HG03439 (cell line): ENCODE data around the gene SHROOM4.

Source experiments
- ATAC-seq: cut with Tn5 transposase; IDR thresholded peaks from one replicate; pipeline ENCODE4 v1.9.1; 2021; ENCODE audit warnings: mild to moderate bottlenecking, moderate library complexity; ENCODE audit not compliant: unreplicated experiment

SHROOM4 gene

GRCh38 chrX:50712777-50713176 lies 101.2 kb downstream of the SHROOM4 start:
- ATAC-seq, result no peak

DNA sequence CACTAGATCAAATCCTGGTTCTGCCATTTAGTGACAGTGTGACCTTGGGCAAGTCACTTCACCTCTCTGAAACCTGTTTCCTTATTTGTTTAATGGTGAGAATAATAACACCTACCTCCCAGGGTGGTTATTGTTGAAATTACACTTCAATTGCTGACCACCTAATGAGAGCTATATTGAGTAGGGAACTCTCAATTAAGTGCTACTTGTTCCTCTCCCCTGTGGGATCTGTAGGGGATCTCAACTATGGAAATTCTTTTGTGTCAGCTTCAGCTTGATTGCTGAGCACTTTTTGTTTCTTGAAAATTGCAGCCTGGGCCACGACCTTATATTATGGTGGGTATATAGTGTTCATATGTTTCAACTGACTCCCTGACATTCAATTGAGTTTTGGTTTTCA lies 102.1 kb downstream of the SHROOM4 start:
- ATAC-seq, result no peak

DNA sequence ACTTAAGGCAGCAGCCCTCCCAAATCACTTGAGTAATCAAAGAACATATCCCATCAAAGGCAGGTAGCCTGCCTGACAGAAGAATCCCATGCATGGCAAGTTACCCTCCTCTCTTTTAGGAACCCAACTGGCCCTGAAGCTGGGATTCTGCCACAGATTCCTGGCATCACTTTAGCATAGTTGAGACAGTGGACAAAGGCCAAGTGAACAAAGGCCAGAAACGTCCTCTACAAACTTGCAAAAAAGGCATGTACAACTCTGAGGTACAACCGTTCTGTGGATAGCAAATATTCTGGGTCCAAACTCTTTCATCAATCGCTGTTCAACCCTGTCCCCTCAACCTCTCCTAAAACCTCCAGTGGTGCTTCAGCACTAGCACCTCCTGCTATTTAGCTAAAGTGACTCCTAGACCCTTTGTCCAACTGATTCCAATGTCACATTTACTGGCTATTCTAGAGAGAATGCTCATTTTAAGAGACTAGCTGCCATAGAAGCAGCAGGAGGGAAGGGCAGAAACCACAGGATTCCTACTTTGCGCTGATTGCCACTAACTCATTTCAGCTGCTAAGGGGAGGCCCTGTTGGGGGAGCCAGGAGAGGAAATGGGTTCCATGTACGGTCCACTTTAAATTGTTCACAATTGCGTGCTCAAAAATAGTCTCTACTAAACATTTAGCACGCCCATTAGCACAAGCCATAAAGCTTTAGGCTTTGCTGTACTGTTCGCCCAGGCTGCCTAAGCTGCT lies 105.9 kb downstream of the SHROOM4 start:
- ATAC-seq, result no peak

DNA sequence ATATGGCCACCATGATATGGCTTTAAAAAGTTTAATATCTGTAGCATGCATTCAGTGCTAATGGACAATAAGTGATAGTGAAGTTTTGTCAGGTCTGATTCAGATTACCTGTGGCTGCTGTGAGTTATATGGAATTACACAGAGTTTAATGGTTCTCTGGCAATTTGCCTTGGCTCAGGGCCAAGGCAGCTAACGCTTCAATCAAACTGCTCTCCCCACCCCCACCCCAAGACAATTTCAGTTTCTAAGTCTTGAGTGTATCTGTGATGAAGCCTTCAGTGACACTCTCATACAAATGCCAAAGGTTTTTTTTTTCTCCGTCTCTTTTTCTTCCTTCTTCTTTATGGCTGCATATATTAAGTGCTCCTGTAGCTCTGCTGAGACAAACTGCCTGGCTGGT lies 106.6 kb downstream of the SHROOM4 start:
- no peak for ATAC-seq

- ATAC-seq, result no peak
Measured at GRCh38 chrX:50705042-50705441, 109.0 kb downstream of the SHROOM4 start.

GRCh38 chrX:50704360-50704759 lies 109.6 kb downstream of the SHROOM4 start:
- ATAC-seq, result no peak

- ATAC-seq, result no peak
Measured at GRCh38 chrX:50700921-50701320, 113.1 kb downstream of the SHROOM4 start.

GRCh38 chrX:50698944-50699343 lies 115.0 kb downstream of the SHROOM4 start:
- no peak for ATAC-seq

DNA sequence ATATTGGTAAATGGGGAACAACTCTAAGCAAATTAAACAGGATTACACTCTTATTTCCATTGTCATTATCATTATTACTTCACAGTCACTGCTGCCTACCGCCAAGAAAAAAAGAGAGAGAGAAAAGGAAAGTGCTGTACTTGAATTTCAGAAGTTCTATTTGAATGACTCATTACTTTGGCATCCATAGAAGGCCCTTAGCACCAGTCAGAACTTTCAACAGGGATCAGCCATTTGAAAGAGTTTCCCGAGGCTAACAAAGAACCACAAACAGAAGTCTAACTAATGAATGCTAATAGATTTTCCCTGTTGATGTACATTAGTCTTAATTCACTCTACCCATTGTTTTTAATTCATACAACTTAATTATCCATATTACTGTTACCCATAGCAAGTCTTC lies 116.3 kb downstream of the SHROOM4 start:
- ATAC-seq, result no peak

DNA sequence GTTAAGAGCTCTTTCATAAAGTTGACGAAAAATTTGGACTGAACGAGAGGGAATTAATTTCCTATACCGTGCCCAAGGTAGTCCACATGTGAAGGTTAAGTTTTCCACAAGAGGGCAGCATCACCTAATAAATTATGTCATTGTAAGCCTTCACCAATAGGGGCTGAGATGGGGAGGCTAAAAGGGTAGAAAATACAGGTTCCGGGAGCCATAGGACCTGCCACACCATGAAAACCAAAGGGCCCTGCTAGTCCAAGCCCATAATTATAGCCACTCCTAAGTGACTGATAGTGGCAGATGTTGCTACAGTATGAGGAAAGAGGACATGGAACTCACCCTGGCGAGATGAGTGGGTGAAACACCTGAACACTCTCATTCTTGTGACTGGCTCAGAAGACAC lies 122.2 kb downstream of the SHROOM4 start:
- ATAC-seq, result peak; percentile 77

DNA sequence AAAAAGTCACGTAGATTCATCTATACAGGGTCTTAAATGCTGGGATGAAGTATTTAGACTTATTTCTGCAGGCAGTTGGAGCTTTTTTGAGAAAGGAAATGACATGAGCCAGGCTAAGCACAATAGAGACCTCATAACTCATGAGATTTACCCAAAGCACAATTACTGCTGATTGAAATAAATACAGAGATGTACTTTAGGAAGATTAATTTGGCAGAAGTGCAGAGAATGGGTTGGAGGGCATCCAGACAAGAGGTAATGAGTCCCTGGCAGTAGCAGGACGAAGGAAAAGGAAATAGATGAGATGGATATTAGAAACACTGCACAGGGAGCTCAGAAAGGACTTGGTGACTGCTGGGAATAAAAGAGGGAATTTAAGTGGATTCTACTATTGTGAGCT lies 129.1 kb downstream of the SHROOM4 start:
- no peak for ATAC-seq

DNA sequence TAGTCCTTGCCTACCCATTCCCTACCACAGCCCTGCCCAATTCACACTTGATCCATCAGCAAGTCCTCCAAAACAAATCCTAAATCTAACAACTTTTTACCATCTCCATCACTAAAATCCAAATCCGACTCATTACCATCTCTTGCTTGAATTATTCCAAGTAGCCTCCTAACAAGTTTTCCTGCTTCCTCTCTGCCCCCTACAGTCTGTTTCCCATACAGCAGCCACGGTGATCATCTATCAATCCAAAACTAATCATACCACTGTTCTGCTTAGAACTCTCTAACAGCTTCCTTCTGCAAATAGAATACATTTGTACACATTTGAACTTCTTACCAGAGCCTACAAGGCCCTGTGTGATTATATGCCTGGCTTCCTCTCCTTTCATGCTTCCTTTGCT lies 133.0 kb downstream of the SHROOM4 start:
- ATAC-seq, result no peak

- no peak for ATAC-seq
Measured at GRCh38 chrX:50677789-50678188, 136.2 kb downstream of the SHROOM4 start.

GRCh38 chrX:50671661-50672060 lies 142.3 kb downstream of the SHROOM4 start:
- ATAC-seq, result no peak

GRCh38 chrX:50668860-50669259 lies 145.1 kb downstream of the SHROOM4 start:
- ATAC-seq, result no peak

DNA sequence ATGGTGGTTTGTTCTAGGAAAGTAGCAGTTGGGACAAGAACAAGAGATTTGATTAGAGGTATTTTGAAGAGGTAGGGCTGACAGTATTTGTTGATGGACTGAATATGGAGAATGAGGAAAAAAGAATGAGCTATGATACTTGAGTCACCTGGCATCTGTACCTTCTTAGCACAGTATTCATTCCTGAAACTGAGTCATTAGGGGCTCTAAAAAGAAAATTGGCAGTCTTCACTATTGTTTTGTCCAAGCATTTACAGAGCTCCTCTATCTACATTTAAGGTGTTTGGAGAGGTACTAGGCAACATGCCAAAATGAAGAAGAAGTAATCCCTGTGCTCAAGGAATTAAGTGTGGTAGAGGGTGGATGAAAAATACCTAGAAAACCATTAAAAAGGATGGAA lies 165.8 kb downstream of the SHROOM4 start:
- ATAC-seq, result no peak

GRCh38 chrX:50644496-50644895 lies 169.5 kb downstream of the SHROOM4 start:
- ATAC-seq, result no peak

DNA sequence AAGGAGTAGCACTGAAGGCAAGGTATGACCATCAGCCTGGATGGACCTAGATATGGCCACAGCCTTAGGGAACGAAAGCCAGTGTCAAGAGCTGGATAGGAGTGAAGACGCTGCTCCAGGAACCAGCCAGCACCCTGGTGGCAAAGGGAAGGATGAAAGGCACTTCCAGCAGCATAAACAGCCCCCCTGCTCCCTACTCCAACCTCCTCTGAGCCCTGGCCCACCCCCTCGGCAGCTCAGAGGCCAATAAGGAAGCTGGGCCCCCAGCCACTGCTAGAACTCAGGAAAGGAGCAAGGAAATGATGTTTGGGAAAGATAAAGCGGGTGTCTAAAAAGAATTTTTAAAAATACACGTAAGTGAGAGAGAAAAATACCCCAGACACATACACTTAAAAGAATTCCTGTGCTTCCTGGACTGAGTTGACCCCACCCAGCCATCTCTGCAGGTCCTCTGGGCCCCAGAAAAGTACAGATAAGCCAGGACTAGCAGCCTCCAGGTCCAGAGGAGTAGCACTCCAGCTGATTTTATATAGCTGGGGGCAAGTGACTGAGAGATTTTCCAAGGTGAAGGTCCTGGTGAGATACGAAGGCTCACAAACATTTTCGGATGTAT lies 170.4 kb downstream of the SHROOM4 start:
- no peak for ATAC-seq

DNA sequence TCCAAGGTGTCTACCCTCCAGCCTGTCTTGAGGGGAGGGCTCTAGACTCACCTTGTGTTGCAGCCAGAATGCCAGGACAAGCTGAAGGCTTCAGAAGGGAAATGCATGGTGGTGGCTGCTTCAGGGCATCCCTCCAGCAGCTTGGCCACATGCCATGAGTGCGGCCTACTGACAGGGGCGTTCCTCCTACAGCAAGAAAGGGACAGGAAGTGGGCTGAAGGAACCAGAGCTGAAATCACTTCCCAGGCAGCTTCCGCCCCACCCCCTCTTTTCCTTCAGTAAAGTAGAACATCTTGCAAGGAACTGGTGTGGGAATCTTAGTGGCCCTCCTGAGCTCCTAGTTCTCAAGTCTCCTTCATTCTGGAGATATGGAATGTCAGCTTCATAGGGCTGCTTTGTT lies 175.9 kb downstream of the SHROOM4 start:
- no peak for ATAC-seq

GRCh38 chrX:50635817-50636365 lies 178.1 kb downstream of the SHROOM4 start:
- ATAC-seq, result no peak

DNA sequence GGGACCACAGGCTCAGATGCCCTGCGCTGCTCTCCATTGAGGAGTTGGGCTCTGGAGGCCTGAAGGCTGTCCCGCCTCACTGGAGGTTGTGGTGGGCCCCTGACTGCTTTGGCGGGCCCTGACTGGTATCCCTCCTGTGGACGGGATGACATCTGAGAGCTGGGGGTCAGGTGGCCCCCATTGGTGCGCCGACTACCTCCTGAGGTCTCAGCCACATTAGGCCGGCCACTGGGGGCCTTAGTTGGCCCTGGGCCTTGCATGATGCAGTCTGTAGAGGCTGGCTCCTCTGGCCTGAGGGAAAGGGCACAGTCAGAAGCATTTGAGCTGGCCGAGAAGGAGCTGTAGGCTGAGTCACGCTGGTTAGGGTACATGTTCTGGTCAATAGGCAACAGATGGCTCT lies 178.8 kb downstream of the SHROOM4 start:
- ATAC-seq, result no peak

DNA sequence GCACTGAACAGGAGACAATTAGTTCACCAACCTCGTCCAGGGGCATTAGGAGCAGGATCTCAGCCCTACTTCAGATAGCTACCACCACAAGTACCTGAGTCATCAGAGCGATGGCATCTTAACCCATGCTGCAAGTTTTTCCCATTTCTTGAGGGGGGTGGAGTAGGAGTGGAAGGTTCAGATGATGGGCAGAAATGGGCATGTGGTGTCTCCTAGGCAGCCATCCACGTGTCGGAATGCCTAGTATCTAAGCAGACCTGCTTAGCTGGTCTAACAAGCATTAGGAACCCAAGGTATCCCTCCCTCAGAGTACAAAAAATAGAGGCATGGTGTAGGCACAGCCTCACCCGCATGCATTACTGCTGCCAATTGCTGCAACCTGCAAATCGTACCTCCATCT lies 184.2 kb downstream of the SHROOM4 start:
- ATAC-seq, result no peak
